ENCODE measurements around the gene OTC. TPM values are rescaled to one million over a fixed set of nuclear protein-coding genes. Genes with fewer than 3 reads are reported as not detected.

Gene OTC
- total RNA-seq (not detected), total RNA-seq (0 reads per million in 2 donors)

GRCh38 chrX:38352362-38352761, at the start of gene OTC:
TSS of gene OTC (plus strand) at chrX:38352604. CDS start at chrX:38352697, 93 bp downstream.
- Mint-ChIP-seq H3K4me1 (no peaks in the 10 kb centered on the region), H3K27ac (no peak within 1 kb of the TSS), H3K27me3 (peaks cover 6% of the 10 kb centered on the region), H3K4me3 (no peak within 1 kb of the TSS), H3K36me3 (ENCODE audit: low read depth) (no peaks in the 10 kb centered on the region)
- DNase-seq (no peak), ATAC-seq (no peak)
- H3K9me3 ChIP-seq (ENCODE audit: control insufficient read depth, low read length, poor library complexity, severe bottlenecking) = no peaks in the 10 kb centered on the region

GRCh38 chrX:38304010-38304409, 48.4 kb upstream of the OTC start:
- no peaks in the 10 kb centered on the region for H3K4me1 Mint-ChIP-seq
- no peak overlapping the region for H3K27ac Mint-ChIP-seq
- no peak overlapping the region for H3K4me3 Mint-ChIP-seq
- H3K9me3 ChIP-seq (ENCODE audit: control insufficient read depth, low read length, poor library complexity, severe bottlenecking) = no peaks in the 10 kb centered on the region
- peaks cover 5% of the 10 kb centered on the region for H3K36me3 Mint-ChIP-seq (ENCODE audit: low read depth)
- ATAC-seq (no peak), DNase-seq (no peak)
- no peaks in the 10 kb centered on the region for H3K27me3 Mint-ChIP-seq

GRCh38 chrX:38305971-38306370, 46.4 kb upstream of the OTC start:
- Mint-ChIP-seq H3K36me3 (ENCODE audit: low read depth) (peaks cover 5% of the 10 kb centered on the region), H3K4me1 (no peaks in the 10 kb centered on the region), H3K27me3 (no peaks in the 10 kb centered on the region), H3K4me3 (no peak overlapping the region), H3K27ac (no peak overlapping the region)
- no peaks in the 10 kb centered on the region for H3K9me3 ChIP-seq (ENCODE audit: control insufficient read depth, low read length, poor library complexity, severe bottlenecking)
- ATAC-seq (no peak), DNase-seq (no peak)

- DNase-seq = no peak
- H3K4me1 Mint-ChIP-seq = no peaks in the 10 kb centered on the region
- H3K4me3 Mint-ChIP-seq = no peak overlapping the region
- H3K36me3 Mint-ChIP-seq (ENCODE audit: low read depth) = peaks cover 2% of the 10 kb centered on the region
- no peaks in the 10 kb centered on the region for H3K27me3 Mint-ChIP-seq
- H3K9me3 ChIP-seq (ENCODE audit: control insufficient read depth, low read length, poor library complexity, severe bottlenecking) = no peaks in the 10 kb centered on the region
- no peak overlapping the region for H3K27ac Mint-ChIP-seq
- ATAC-seq = no peak
Observed at GRCh38 chrX:38311743-38312142, 40.7 kb upstream of the OTC start.

- no peaks in the 10 kb centered on the region for H3K9me3 ChIP-seq (ENCODE audit: control insufficient read depth, low read length, poor library complexity, severe bottlenecking)
- no peaks in the 10 kb centered on the region for H3K27me3 Mint-ChIP-seq
- no peak overlapping the region for H3K4me3 Mint-ChIP-seq
- H3K36me3 Mint-ChIP-seq (ENCODE audit: low read depth) = peaks cover 2% of the 10 kb centered on the region
- no peaks in the 10 kb centered on the region for H3K4me1 Mint-ChIP-seq
- ATAC-seq (no peak), DNase-seq (no peak)
- H3K27ac Mint-ChIP-seq = no peak overlapping the region
Observed at GRCh38 chrX:38312436-38312835, 40.0 kb upstream of the OTC start.

- H3K27me3 Mint-ChIP-seq = no peaks in the 10 kb centered on the region
Observed at GRCh38 chrX:38313190-38313589, 39.2 kb upstream of the OTC start.

GRCh38 chrX:38315186-38315585, 37.2 kb upstream of the OTC start:
- H3K27me3 Mint-ChIP-seq = no peaks in the 10 kb centered on the region
- no peak for DNase-seq
- H3K36me3 Mint-ChIP-seq (ENCODE audit: low read depth) = no peaks in the 10 kb centered on the region
- no peak for ATAC-seq
- H3K9me3 ChIP-seq (ENCODE audit: control insufficient read depth, low read length, poor library complexity, severe bottlenecking) = no peaks in the 10 kb centered on the region
- no peak overlapping the region for H3K4me3 Mint-ChIP-seq
- no peak overlapping the region for H3K27ac Mint-ChIP-seq
- H3K4me1 Mint-ChIP-seq = no peaks in the 10 kb centered on the region

More at GRCh38 chrX:38313190-38313589, 39.2 kb upstream of the OTC start:
- H3K9me3 ChIP-seq (ENCODE audit: control insufficient read depth, low read length, poor library complexity, severe bottlenecking) = no peaks in the 10 kb centered on the region
- ATAC-seq (no peak), DNase-seq (no peak)
- H3K4me1 Mint-ChIP-seq = no peaks in the 10 kb centered on the region
- peak overlapping the region; percentile 21 for H3K4me3 Mint-ChIP-seq
- H3K36me3 Mint-ChIP-seq (ENCODE audit: low read depth) = no peaks in the 10 kb centered on the region
- H3K27ac Mint-ChIP-seq = no peak overlapping the region

- DNase-seq = no peak
- Mint-ChIP-seq H3K27me3 (no peaks in the 10 kb centered on the region), H3K4me1 (peaks cover 2% of the 10 kb centered on the region), H3K27ac (no peak overlapping the region), H3K4me3 (no peak overlapping the region), H3K36me3 (ENCODE audit: low read depth) (peaks cover 2% of the 10 kb centered on the region)
- ATAC-seq = no peak
- H3K9me3 ChIP-seq (ENCODE audit: control insufficient read depth, low read length, poor library complexity, severe bottlenecking) = no peaks in the 10 kb centered on the region
Observed at GRCh38 chrX:38318196-38318595, 34.2 kb upstream of the OTC start.

GRCh38 chrX:38318606-38319005, 33.8 kb upstream of the OTC start:
- Mint-ChIP-seq H3K36me3 (ENCODE audit: low read depth) (peaks cover 2% of the 10 kb centered on the region), H3K4me3 (no peak overlapping the region), H3K27me3 (no peaks in the 10 kb centered on the region), H3K4me1 (peaks cover 2% of the 10 kb centered on the region), H3K27ac (no peak overlapping the region)
- no peak for DNase-seq
- ATAC-seq = no peak
- H3K9me3 ChIP-seq (ENCODE audit: control insufficient read depth, low read length, poor library complexity, severe bottlenecking) = no peaks in the 10 kb centered on the region

- no peaks in the 10 kb centered on the region for H3K27me3 Mint-ChIP-seq
- peaks cover 5% of the 10 kb centered on the region for H3K4me1 Mint-ChIP-seq
- H3K36me3 Mint-ChIP-seq (ENCODE audit: low read depth) = peaks cover 2% of the 10 kb centered on the region
- ATAC-seq (no peak), DNase-seq (no peak)
- no peak overlapping the region for H3K27ac Mint-ChIP-seq
- no peak overlapping the region for H3K4me3 Mint-ChIP-seq
- no peaks in the 10 kb centered on the region for H3K9me3 ChIP-seq (ENCODE audit: control insufficient read depth, low read length, poor library complexity, severe bottlenecking)
Observed at GRCh38 chrX:38320819-38321218, 31.6 kb upstream of the OTC start.

- H3K27me3 Mint-ChIP-seq = no peaks in the 10 kb centered on the region
- DNase-seq = no peak
- no peaks in the 10 kb centered on the region for H3K9me3 ChIP-seq (ENCODE audit: control insufficient read depth, low read length, poor library complexity, severe bottlenecking)
- peak overlapping the region; percentile 93 for H3K27ac Mint-ChIP-seq
- H3K4me1 Mint-ChIP-seq = peaks cover 15% of the 10 kb centered on the region
- ATAC-seq = no peak
- H3K36me3 Mint-ChIP-seq (ENCODE audit: low read depth) = peaks cover 2% of the 10 kb centered on the region
- H3K4me3 Mint-ChIP-seq = peak overlapping the region; percentile 91
Observed at GRCh38 chrX:38326086-38326485, 26.3 kb upstream of the OTC start.

GRCh38 chrX:38327007-38327774, 25.2 kb upstream of the OTC start, which contains the start of gene RPGR:
TSS of gene RPGR (minus strand) at chrX:38327509. CDS start at chrX:38327367, 142 bp downstream.
- peak within 1 kb of the TSS; percentile 93 for H3K27ac Mint-ChIP-seq
- DNase-seq = peak; percentile 81 to 85 (median 84)
- ATAC-seq = peak; percentile 97
- H3K4me1 Mint-ChIP-seq = peaks cover 13% of the 10 kb centered on the region
- no peaks in the 10 kb centered on the region for H3K27me3 Mint-ChIP-seq
- H3K9me3 ChIP-seq (ENCODE audit: control insufficient read depth, low read length, poor library complexity, severe bottlenecking) = no peaks in the 10 kb centered on the region
- H3K4me3 Mint-ChIP-seq = peak within 1 kb of the TSS; percentile 91
- no peaks in the 10 kb centered on the region for H3K36me3 Mint-ChIP-seq (ENCODE audit: low read depth)

- peak overlapping the region; percentile 91 for H3K4me3 Mint-ChIP-seq
- no peaks in the 10 kb centered on the region for H3K36me3 Mint-ChIP-seq (ENCODE audit: low read depth)
- H3K27me3 Mint-ChIP-seq = no peaks in the 10 kb centered on the region
- H3K27ac Mint-ChIP-seq = peak overlapping the region; percentile 93
- no peak for DNase-seq
- peaks cover 13% of the 10 kb centered on the region for H3K4me1 Mint-ChIP-seq
- H3K9me3 ChIP-seq (ENCODE audit: control insufficient read depth, low read length, poor library complexity, severe bottlenecking) = no peaks in the 10 kb centered on the region
- ATAC-seq = peak; percentile 3
Observed at GRCh38 chrX:38327775-38328081, 24.7 kb upstream of the OTC start.

GRCh38 chrX:38332505-38332904, 19.9 kb upstream of the OTC start:
- Mint-ChIP-seq H3K4me1 (peaks cover 6% of the 10 kb centered on the region), H3K27me3 (no peaks in the 10 kb centered on the region), H3K27ac (no peak overlapping the region), H3K36me3 (ENCODE audit: low read depth) (no peaks in the 10 kb centered on the region), H3K4me3 (no peak overlapping the region)
- no peak for ATAC-seq
- no peak for DNase-seq
- no peaks in the 10 kb centered on the region for H3K9me3 ChIP-seq (ENCODE audit: control insufficient read depth, low read length, poor library complexity, severe bottlenecking)

Measured in T-helper 17 cell (primary cell).